K562 treated with DMSO at 1 percent for 12 hours (cell line): Measurements from ENCODE around the gene ASPM. TPM values are rescaled to one million over a fixed set of nuclear protein-coding genes. Genes with fewer than 3 reads are reported as not detected.

Experiments used
- total RNA-seq: library from RNA; unstranded; fragments of 300-600 nt; gene quantifications from 2 replicates; pipeline ENCODE4 v1.2.3, GENCODE V29; 2022; ENCODE audit not compliant: insufficient read depth

The ASPM gene, protein sequence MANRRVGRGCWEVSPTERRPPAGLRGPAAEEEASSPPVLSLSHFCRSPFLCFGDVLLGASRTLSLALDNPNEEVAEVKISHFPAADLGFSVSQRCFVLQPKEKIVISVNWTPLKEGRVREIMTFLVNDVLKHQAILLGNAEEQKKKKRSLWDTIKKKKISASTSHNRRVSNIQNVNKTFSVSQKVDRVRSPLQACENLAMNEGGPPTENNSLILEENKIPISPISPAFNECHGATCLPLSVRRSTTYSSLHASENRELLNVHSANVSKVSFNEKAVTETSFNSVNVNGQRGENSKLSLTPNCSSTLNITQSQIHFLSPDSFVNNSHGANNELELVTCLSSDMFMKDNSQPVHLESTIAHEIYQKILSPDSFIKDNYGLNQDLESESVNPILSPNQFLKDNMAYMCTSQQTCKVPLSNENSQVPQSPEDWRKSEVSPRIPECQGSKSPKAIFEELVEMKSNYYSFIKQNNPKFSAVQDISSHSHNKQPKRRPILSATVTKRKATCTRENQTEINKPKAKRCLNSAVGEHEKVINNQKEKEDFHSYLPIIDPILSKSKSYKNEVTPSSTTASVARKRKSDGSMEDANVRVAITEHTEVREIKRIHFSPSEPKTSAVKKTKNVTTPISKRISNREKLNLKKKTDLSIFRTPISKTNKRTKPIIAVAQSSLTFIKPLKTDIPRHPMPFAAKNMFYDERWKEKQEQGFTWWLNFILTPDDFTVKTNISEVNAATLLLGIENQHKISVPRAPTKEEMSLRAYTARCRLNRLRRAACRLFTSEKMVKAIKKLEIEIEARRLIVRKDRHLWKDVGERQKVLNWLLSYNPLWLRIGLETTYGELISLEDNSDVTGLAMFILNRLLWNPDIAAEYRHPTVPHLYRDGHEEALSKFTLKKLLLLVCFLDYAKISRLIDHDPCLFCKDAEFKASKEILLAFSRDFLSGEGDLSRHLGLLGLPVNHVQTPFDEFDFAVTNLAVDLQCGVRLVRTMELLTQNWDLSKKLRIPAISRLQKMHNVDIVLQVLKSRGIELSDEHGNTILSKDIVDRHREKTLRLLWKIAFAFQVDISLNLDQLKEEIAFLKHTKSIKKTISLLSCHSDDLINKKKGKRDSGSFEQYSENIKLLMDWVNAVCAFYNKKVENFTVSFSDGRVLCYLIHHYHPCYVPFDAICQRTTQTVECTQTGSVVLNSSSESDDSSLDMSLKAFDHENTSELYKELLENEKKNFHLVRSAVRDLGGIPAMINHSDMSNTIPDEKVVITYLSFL (N-terminal part only)
- 7.7 and 34.6 TPM in 2 replicates for total RNA-seq

DNA sequence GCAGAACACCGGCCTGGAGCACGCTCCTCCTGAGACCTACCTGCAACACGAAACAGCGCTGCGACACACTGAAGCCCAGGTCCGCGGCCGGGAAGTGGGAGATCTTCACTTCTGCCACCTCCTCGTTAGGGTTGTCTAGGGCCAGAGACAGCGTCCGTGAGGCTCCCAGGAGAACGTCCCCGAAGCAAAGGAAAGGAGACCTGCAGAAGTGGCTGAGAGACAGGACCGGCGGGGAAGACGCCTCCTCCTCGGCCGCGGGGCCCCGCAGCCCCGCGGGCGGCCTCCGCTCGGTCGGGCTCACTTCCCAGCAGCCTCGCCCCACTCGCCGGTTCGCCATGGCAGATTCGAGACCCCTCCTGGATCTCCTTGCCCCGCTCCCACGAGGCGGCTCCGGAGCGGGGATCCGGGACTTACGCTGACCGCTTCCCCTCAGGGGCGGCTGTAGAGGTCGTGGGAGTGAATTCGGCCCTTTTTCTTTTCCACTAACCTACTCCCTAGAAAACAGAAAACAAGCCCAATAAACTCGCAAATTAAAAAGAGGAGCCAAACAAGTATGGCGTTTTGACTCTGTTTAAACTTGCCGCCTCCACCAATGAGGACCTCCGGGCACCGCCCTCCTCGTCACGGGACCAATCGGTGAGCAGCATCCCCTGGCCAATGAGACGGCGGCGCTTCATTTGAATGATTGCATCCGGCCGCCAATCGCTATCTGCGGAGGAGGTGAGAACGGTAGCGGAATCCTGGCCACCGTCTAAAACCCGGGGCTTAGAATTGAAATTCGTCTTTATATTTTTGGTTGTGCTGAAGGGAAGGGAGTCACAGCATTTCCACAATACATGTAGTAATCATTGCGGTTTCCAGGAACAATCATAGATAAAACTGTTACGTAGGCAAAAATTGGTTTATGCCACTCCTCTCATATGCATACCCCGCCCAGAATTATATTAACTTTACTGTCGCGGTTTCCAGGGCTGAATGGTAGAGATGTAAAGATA, at the start of gene ASPM:
ASPM (minus strand) TSS at position 569 of the 995 bp plus-strand sequence; CDS start at position 337, 232 bp downstream.

DNA sequence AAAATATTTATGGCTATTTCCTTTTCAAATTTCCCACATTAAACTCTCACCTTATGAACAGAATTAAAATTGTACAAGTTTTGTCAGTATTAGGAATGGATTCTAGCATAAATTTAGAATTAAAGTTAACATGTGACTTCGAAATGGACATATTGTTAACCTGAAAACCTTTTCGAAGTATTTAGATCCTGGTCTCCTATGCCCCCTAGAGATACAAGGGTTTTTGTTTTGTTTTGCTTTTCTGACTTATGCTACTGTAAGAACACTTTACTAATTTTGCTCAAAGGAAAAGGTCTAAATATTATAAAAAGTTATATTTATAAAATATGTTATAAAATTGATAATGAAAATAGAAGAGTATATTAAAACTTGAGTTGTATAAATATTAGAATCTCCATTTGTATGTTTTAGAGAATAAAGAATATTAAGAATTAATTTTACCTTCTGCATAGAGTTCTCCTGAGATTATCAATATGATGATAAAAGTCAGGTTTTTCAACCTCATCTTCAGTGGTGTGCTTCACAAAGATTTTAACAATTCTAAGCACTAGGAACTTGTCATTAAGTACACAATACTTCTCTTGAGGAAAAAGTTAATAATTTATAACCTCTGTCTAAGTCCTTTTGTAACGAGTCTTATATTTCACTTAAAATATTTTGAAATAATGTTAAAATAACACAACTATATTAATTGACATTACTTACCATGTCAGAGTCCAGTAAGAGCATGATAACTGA, 79.6 kb downstream of the ASPM start, which contains the start of gene F13B:
F13B (minus strand) TSS at position 542 of the 738 bp plus-strand sequence; CDS start at position 505, 37 bp downstream.

Other genes with a start within 250 kb of the ASPM start
- gene CFHR2, start 202.9 kb downstream of the ASPM start, total RNA-seq = not detected in 2 replicates
- gene CFHR5, start 169.1 kb downstream of the ASPM start, total RNA-seq = not detected in 2 replicates
- gene F13B, start 79.4 kb downstream of the ASPM start, total RNA-seq = not detected in 2 replicates
- gene ZBTB41, start 54.6 kb upstream of the ASPM start, total RNA-seq = 1.1 and 5.7 TPM in 2 replicates
- gene CRB1, start 121.6 kb upstream of the ASPM start, total RNA-seq = not detected in 2 replicates